ENCODE data around the gene TMEM121.
"Not testable (repeated sequence)": the region's sequence is repeated elsewhere in the genome, so short reads cannot be mapped to it uniquely, and the experiment has no call there.

Gene TMEM121

GRCh38 chr14:105562713-105563346 is 36.4 kb downstream of the TMEM121 start:
- Histone ChIP-seq H3K4me2 (no peak overlapping the region), H3K27ac (no peak overlapping the region), H3K9ac (no peak overlapping the region), H3K27me3 (no peaks in the 10 kb centered on the region), H3K9me3 (replicated peaks in 1 of 11) (no peaks in the 10 kb centered on the region), H4K20me1 (no peaks in the 10 kb centered on the region), H3K4me3 (no peak overlapping the region), H3K4me1 (peaks cover 0 to 16% (median 7%) of the 10 kb centered on the region in 10 experiments; a peak in 12 of 20 replicates), H3K36me3 (no peaks in the 10 kb centered on the region)
- no peak for TF ChIP-seq Cebpa-rat (IDR thresholded peaks at IDR 0.05)

GRCh38 chr14:105563347-105563737 is 37.0 kb downstream of the TMEM121 start:
- H3K36me3 ChIP-seq, result no peaks in the 10 kb centered on the region
- H3K4me1 ChIP-seq, result peaks cover 0 to 16% (median 7%) of the 10 kb centered on the region in 10 experiments; a peak in 12 of 20 replicates
- no peak overlapping the region for H3K4me3 ChIP-seq
- no peak overlapping the region for H3K27ac ChIP-seq
- no peaks in the 10 kb centered on the region for H3K9me3 ChIP-seq (replicated peaks in 1 of 11)
- H3K4me2 ChIP-seq, result no peak overlapping the region
- H3K27me3 ChIP-seq, result no peaks in the 10 kb centered on the region
- no peak overlapping the region for H3K9ac ChIP-seq
- no peak for TF ChIP-seq Cebpa-rat (IDR thresholded peaks at IDR 0.05)
- no peaks in the 10 kb centered on the region for H4K20me1 ChIP-seq

DNA sequence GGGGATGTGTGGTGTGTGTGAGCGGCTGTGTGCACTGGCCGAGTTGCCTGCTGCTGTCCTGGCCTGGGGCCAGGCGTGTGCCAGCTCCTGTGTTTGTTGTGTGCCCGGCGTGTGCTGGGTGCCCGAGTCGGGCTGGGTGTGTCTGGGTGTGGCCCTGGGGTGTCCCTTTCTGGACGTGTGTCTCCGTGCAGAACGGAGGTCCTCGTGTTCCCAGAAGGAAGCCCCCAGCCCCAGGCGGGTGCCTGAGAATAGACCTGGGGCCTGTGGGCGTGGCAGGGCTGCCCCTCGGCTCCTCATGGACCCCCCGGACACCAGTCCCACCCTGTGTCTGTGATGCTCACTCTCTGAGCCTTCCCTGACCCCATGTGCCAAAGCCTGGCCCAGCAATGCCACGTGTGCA is 38.2 kb downstream of the TMEM121 start:
- H3K4me3 ChIP-seq; H3K36me3 ChIP-seq; H3K4me1 ChIP-seq; H3K4me2 ChIP-seq; H3K9me3 ChIP-seq (replicated peaks in 1 of 11); H4K20me1 ChIP-seq; H3K9ac ChIP-seq; H3K27ac ChIP-seq; H3K27me3 ChIP-seq: not testable (repeated sequence)

GRCh38 chr14:105565185-105565919 is 39.0 kb downstream of the TMEM121 start:
- not testable (repeated sequence) for H3K36me3 ChIP-seq; H3K9me3 ChIP-seq (replicated peaks in 1 of 11); H3K27me3 ChIP-seq; H4K20me1 ChIP-seq; H3K27ac ChIP-seq; H3K4me1 ChIP-seq; H3K9ac ChIP-seq; H3K4me3 ChIP-seq; H3K4me2 ChIP-seq

GRCh38 chr14:105566248-105567163 is 40.1 kb downstream of the TMEM121 start:
- not testable (repeated sequence) for H3K36me3 ChIP-seq; H4K20me1 ChIP-seq; H3K9ac ChIP-seq; H3K27ac ChIP-seq; H3K4me3 ChIP-seq; H3K27me3 ChIP-seq; H3K4me2 ChIP-seq; H3K9me3 ChIP-seq (replicated peaks in 1 of 11)
- H3K4me1 ChIP-seq, result peaks cover 0 to 12% (median 3%) of the 10 kb centered on the region in 10 experiments; a peak in 10 of 20 replicates

DNA sequence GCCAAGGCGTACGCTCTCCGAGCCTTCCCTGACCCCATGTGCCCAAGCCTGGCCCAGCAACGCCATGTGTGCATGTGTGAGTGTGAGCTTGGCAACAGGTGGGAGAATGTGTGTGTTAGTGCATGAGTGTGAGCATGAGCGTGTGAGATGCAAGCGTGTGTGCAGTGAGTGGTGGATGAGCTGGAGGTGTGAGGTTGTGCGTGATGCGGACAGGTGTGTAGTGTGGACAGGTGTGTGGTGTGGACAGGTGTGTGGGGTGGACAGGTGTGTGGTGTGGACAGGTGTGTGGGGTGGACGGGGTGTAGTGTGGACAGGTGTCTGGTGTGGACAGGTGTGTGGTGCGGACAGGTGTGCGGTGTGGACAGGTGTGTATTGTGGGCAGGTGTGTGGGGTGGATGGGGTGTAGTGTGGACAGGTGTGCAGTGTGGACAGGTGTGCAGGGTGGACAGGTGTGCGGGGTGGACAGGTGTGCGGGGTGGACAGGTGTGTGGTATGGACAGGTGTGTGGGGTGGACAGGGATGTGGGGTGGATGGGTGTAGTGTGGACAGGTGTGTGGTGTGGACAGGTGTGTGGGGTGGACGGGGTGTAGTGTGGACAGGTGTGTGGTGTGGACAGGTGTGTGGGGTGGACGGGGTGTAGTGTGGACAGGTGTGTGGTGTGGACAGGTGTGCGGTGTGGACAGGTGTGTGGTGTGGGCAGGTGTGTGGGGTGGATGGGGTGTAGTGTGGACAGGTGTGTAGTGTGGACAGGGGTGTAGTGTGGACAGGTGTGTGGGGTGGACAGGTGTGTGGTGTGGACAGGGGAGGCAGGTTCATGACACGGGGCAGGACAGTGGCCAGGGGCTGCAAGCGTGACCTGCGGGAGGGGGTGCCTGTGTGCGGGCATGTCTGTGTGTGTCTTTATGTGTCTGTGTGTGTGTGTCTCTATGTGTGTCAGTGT is 41.1 kb downstream of the TMEM121 start:
- H3K9ac ChIP-seq; H3K4me2 ChIP-seq; H3K27ac ChIP-seq; H4K20me1 ChIP-seq; H3K4me3 ChIP-seq; H3K36me3 ChIP-seq; H3K27me3 ChIP-seq; H3K9me3 ChIP-seq (replicated peaks in 1 of 11): not testable (repeated sequence)
- H3K4me1 ChIP-seq, result peaks cover 0 to 18% (median 8%) of the 10 kb centered on the region in 10 experiments; a peak in 10 of 20 replicates

DNA sequence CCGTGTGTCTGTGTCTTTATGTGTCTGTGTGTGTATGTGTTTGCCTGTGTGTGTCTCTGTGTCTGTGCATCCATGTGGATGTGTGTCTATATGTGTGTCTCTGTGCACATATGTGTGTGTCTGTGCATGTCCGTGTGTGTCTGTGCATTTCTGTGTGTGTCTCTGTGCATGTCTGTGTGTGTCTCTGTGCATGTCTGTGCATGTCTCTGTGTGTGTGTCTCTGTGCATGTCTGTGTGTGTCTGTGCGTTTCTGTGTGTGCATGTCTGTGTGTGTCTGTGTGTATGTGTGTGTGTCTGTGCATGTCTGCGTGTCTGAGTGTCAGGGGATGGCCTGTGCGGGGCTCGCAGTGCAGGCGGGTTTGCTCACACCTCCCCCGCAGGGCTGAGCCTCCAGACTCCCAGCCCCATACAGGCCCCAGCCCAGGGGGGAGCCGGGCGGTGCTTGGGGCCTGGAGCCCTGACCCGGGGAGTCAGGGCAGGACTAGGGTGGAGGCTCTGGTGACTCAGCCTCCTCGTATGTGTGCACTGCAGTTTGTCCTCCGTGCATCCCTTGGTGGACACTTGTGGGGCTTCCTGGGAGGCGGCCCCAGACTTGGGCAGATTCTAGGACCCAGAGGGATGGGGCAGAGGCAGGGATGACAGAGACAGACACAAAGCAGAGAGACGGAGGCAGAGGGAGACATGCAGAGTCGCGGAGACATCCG is 41.9 kb downstream of the TMEM121 start:
- H3K4me1 ChIP-seq, result peaks cover 0 to 23% (median 10%) of the 10 kb centered on the region in 10 experiments; a peak in 10 of 20 replicates
- H3K36me3 ChIP-seq; H3K27me3 ChIP-seq; H3K27ac ChIP-seq; H4K20me1 ChIP-seq; H3K9me3 ChIP-seq (replicated peaks in 1 of 11); H3K9ac ChIP-seq; H3K4me2 ChIP-seq; H3K4me3 ChIP-seq: not testable (repeated sequence)

- Histone ChIP-seq H3K27ac (no peak overlapping the region), H4K20me1 (no peaks in the 10 kb centered on the region), H3K27me3 (no peaks in the 10 kb centered on the region), H3K9ac (no peak overlapping the region), H3K36me3 (no peaks in the 10 kb centered on the region), H3K4me2 (no peak overlapping the region), H3K4me3 (no peak overlapping the region), H3K4me1 (peaks cover 0 to 32% (median 10%) of the 10 kb centered on the region in 10 experiments; a peak in 10 of 20 replicates), H3K9me3 (replicated peaks in 1 of 11) (peaks cover 0 to 7% (median 0%) of the 10 kb centered on the region in 11 experiments; a peak in 7 of 22 replicates)
- TF ChIP-seq Cebpa-rat (IDR thresholded peaks at IDR 0.05), result no peak
Measured at GRCh38 chr14:105568859-105569766, 42.7 kb downstream of the TMEM121 start.

Measured in BLaER1 treated with 17β-estradiol and CSF1 and Interleukin-3, amounts not matched to agents 10 nM and 100 nM (cell line).